NCI-H1436 treated with DMSO at 0.1 percent for 48 hours (cell line): ENCODE data around the gene OMP.

ENCODE experiments used
- DNase-seq: peaks from one replicate; lab custom pipeline; 2025; lab: John Stamatoyannopoulos, UW

The OMP gene

GRCh38 chr11:77141475-77141874 lies 38.8 kb downstream of the OMP start:
- DNase-seq: no peak

GRCh38 chr11:77142091-77142975 lies 39.7 kb downstream of the OMP start:
- no peak for DNase-seq

- no peak for DNase-seq
Measured at GRCh38 chr11:77143405-77144020, 40.9 kb downstream of the OMP start.

GRCh38 chr11:77144196-77144856 lies 41.7 kb downstream of the OMP start:
- no peak for DNase-seq

- DNase-seq: no peak
Measured at GRCh38 chr11:77144857-77145428, 42.3 kb downstream of the OMP start.

- no peak for DNase-seq
Measured at GRCh38 chr11:77146261-77147035, 43.8 kb downstream of the OMP start.

- DNase-seq: no peak
Measured at GRCh38 chr11:77147036-77147315, 44.3 kb downstream of the OMP start.

- DNase-seq: no peak
Measured at GRCh38 chr11:77147668-77148321, 45.2 kb downstream of the OMP start.

- no peak for DNase-seq
Measured at GRCh38 chr11:77148963-77149715, 46.5 kb downstream of the OMP start.

GRCh38 chr11:77149716-77150392 lies 47.2 kb downstream of the OMP start:
- DNase-seq: no peak

- DNase-seq: no peak
Measured at GRCh38 chr11:77150836-77151235, 48.2 kb downstream of the OMP start.

GRCh38 chr11:77151804-77152509 lies 49.3 kb downstream of the OMP start:
- DNase-seq: no peak

- no peak for DNase-seq
Measured at GRCh38 chr11:77152846-77153245, 50.2 kb downstream of the OMP start.
